Smooth muscle cell (in vitro differentiated cells): ENCODE results near the gene GBX2. TPM values are rescaled to one million over a fixed set of nuclear protein-coding genes. Genes with fewer than 3 reads are reported as not detected.

Experiments used
- DNase-seq: peaks from one replicate; lab custom pipeline; 2025; ENCODE audit not compliant: unreplicated experiment; lab: John Stamatoyannopoulos, UW
- H2AFZ ChIP-seq: fragments of 200-600 bp; sonication (generic); 2 replicates; pipeline ENCODE4 v1.6.0; 2016; ENCODE audit warnings: antibody characterized with exemption, low read depth, mild to moderate bottlenecking
- H3F3A ChIP-seq: fragments of 200-600 bp; sonication (generic); 2 replicates; pipeline ENCODE4 v1.6.0; 2017; ENCODE audit warnings: antibody characterized with exemption, low read depth
- H3K27ac ChIP-seq: fragments of 200-600 bp; sonication (generic); 2 replicates; pipeline ENCODE4 v1.5.1; 2016; ENCODE audit warnings: low read depth, mild to moderate bottlenecking
- H3K27me3 ChIP-seq: fragments of 200-600 bp; sonication (generic); 2 replicates; pipeline ENCODE4 v1.6.1; 2016; ENCODE audit warnings: low read depth, mild to moderate bottlenecking
- H3K36me3 ChIP-seq: fragments of 200-600 bp; sonication (generic); 2 replicates; pipeline ENCODE4 v1.5.1; 2016; ENCODE audit warnings: low read depth
- H3K4me1 ChIP-seq: fragments of 200-600 bp; sonication (generic); 2 replicates; pipeline ENCODE4 v1.5.1; 2016; ENCODE audit warnings: low read depth
- H3K4me2 ChIP-seq: fragments of 200-600 bp; sonication (generic); 2 replicates; pipeline ENCODE4 v1.6.0; 2016; ENCODE audit warnings: mild to moderate bottlenecking
- H3K4me3 ChIP-seq: fragments of 200-600 bp; sonication (generic); 2 replicates; pipeline ENCODE4 v1.5.1; 2016; ENCODE audit warnings: mild to moderate bottlenecking
- H3K79me2 ChIP-seq: fragments of 200-600 bp; sonication (generic); 2 replicates; pipeline ENCODE4 v1.6.0; 2016; ENCODE audit warnings: low read depth, mild to moderate bottlenecking
- H3K9ac ChIP-seq: fragments of 200-600 bp; sonication (generic); 2 replicates; pipeline ENCODE4 v1.6.0; 2016; ENCODE audit warnings: low read depth
- H3K9me3 ChIP-seq: fragments of 200-600 bp; sonication (generic); replicated peaks from 2 replicates; pipeline ENCODE4 v1.5.1; 2016; ENCODE audit warnings: low read depth
- H4K20me1 ChIP-seq: fragments of 200-600 bp; sonication (generic); 2 replicates; pipeline ENCODE4 v1.6.0; 2016; ENCODE audit warnings: low read depth
- WGBS: methylation state at CpG from one replicate; pipeline ENCODE4 v1.1.7; 2016; ENCODE audit warnings: low lambda C conversion rate; 5-methylcytosine and 5-hydroxymethylcytosine counted together
- polyA plus RNA-seq: library from polyadenylated mRNA; unstranded; fragments of >200 nt; fragmentation: Nextera tagmentation; extraction: Ambion mirVana; gene quantifications from 2 replicates; pipeline ENCODE4 v1.2.1, GENCODE V29; 2016
- total RNA-seq: library from RNA; depleted of rRNA; stranded (reverse); fragments of >200 nt; gene quantifications from 2 replicates; pipeline ENCODE4 v1.2.3, GENCODE V29; 2014
- TF ChIP-seq, protein P1 (sequence below): fragments of 200-600 bp; sonication (generic); IDR thresholded peaks from 2 replicates; pipeline ENCODE4 v1.5.1; 2017; ENCODE audit warnings: borderline replicate concordance, mild to moderate bottlenecking, antibody characterized with exemption; ENCODE audit not compliant: insufficient read depth, poor library complexity, severe bottlenecking

Gene GBX2
- total and polyA plus RNA-seq, 2 experiments from 2014 or later = not detected

DNA sequence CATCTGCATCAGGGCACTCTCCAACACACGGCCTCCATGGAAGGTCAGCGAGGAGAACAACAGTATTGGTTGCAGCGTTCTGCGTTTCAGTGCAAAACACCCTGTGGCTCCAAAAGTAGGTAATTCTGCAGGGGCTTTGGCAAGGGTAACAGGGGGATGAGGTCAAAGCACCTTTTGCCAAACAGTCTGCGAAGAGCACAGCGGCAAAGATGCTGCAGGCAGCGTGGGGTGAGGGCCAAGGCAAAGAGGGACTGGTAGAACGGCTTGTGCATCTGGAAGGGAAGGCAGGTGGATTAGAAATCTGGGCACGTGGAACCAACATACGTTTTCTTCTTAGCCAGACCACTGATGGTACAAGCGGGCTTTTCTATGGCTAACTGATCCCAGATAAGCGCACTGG lies 26.6 kb upstream of the GBX2 start:
- Histone ChIP-seq H3K27me3 (no peaks in the 10 kb centered on the region), H3K9me3 (no peaks in the 10 kb centered on the region), H3K79me2 (no peaks in the 10 kb centered on the region), H3K9ac (no peak overlapping the region), H3K4me3 (no peak overlapping the region), H2AFZ (no peak overlapping the region), H3F3A (no peaks in the 10 kb centered on the region), H3K36me3 (no peaks in the 10 kb centered on the region), H3K4me2 (no peak overlapping the region), H4K20me1 (no peaks in the 10 kb centered on the region), H3K27ac (no peak overlapping the region), H3K4me1 (no peaks in the 10 kb centered on the region)
- WGBS = 95% methylated on average over 12 of the region's 12 CpGs
- TF ChIP-seq, protein P1, sequence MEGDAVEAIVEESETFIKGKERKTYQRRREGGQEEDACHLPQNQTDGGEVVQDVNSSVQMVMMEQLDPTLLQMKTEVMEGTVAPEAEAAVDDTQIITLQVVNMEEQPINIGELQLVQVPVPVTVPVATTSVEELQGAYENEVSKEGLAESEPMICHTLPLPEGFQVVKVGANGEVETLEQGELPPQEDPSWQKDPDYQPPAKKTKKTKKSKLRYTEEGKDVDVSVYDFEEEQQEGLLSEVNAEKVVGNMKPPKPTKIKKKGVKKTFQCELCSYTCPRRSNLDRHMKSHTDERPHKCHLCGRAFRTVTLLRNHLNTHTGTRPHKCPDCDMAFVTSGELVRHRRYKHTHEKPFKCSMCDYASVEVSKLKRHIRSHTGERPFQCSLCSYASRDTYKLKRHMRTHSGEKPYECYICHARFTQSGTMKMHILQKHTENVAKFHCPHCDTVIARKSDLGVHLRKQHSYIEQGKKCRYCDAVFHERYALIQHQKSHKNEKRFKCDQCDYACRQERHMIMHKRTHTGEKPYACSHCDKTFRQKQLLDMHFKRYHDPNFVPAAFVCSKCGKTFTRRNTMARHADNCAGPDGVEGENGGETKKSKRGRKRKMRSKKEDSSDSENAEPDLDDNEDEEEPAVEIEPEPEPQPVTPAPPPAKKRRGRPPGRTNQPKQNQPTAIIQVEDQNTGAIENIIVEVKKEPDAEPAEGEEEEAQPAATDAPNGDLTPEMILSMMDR = no peak
- DNase-seq = no peak

DNA sequence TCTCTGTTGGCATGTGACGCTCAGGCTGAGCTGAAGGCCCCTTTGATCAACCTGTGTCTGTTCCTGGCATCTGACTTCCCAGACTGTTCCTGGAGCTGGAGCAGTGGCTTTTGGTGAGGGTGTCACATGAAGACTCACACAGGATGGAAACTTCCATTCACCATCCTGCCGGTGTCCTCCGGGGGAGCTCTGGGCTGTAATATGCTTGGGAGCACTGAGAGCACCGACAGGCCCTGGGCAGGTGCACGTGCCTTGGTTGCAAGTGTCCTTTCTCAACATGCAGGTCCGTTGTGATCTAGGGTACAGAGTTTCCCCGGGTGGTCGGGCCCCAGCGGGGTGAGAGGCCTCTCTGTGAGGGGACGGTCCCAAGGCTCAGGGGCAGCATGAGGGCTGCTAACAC lies 24.8 kb upstream of the GBX2 start:
- DNase-seq = no peak
- TF ChIP-seq, protein P1 = no peak
- H3K36me3 ChIP-seq = no peaks in the 10 kb centered on the region
- H3K9ac ChIP-seq = no peak overlapping the region
- no peaks in the 10 kb centered on the region for H4K20me1 ChIP-seq
- H3K27me3 ChIP-seq = no peaks in the 10 kb centered on the region
- no peak overlapping the region for H3K4me3 ChIP-seq
- no peak overlapping the region for H3K27ac ChIP-seq
- 80% methylated on average over 10 of the region's 10 CpGs for WGBS
- no peak overlapping the region for H2AFZ ChIP-seq
- H3K4me1 ChIP-seq = no peaks in the 10 kb centered on the region
- H3F3A ChIP-seq = no peaks in the 10 kb centered on the region
- H3K79me2 ChIP-seq = no peaks in the 10 kb centered on the region
- H3K4me2 ChIP-seq = no peak overlapping the region
- no peaks in the 10 kb centered on the region for H3K9me3 ChIP-seq

DNA sequence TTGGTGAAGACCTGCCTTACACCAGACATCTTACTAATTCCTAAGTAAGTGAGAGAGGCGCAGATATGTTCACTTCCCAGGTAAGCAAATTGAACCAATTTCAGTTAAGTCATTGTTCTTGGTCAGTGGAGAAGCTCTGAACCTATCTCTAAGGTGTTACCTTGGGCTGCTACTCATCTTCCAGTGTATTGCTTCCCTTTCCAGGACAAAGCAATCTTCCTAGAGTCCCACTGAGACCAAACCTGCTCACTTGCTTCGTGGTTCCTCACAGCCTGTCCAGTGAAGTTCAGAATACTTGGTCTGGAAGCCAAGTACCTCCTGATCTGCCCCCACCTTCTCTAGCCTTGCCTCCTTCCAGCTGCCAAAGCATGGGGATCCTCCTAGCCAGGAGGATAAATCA lies 22.5 kb upstream of the GBX2 start:
- Histone ChIP-seq H3K9me3 (no peaks in the 10 kb centered on the region), H3K4me3 (no peak overlapping the region), H3K4me1 (no peaks in the 10 kb centered on the region), H3K9ac (no peak overlapping the region), H3F3A (no peaks in the 10 kb centered on the region), H3K4me2 (no peak overlapping the region), H3K79me2 (no peaks in the 10 kb centered on the region), H3K27me3 (no peaks in the 10 kb centered on the region), H3K36me3 (no peaks in the 10 kb centered on the region), H2AFZ (no peak overlapping the region), H3K27ac (no peak overlapping the region), H4K20me1 (no peaks in the 10 kb centered on the region)
- no peak for DNase-seq
- WGBS = 97% methylated on average over 2 of the region's 2 CpGs
- TF ChIP-seq, protein P1 = no peak

DNA sequence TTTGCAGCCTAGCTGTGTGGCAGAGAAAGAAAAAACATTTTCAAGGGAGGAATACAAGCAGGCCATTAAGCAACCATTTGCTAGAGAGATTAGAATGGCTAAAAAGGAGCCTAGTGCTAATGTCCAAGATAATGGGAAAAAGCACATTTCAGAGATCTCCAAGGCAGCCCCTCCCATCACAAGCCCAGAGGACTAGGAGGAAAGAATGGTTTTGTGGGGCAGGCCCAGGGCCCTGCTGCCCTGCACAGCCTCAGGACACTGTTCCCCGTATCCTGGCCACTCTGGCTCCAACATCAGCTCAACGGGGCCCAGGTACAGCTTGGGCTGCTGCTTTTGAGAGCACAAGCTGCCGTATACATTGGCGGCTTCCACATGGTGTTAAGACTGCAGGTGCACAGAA lies 16.5 kb upstream of the GBX2 start:
- WGBS = 91% methylated on average over 4 of the region's 4 CpGs
- H3K27me3 ChIP-seq = peaks cover 10% of the 10 kb centered on the region
- no peaks in the 10 kb centered on the region for H3K79me2 ChIP-seq
- H4K20me1 ChIP-seq = no peaks in the 10 kb centered on the region
- H3K4me1 ChIP-seq = peaks cover 3% of the 10 kb centered on the region
- H3F3A ChIP-seq = no peaks in the 10 kb centered on the region
- no peak overlapping the region for H3K27ac ChIP-seq
- no peak overlapping the region for H3K9ac ChIP-seq
- no peak overlapping the region for H2AFZ ChIP-seq
- TF ChIP-seq, protein P1 = no peak
- H3K9me3 ChIP-seq = no peaks in the 10 kb centered on the region
- no peak overlapping the region for H3K4me3 ChIP-seq
- H3K4me2 ChIP-seq = no peak overlapping the region
- DNase-seq = no peak
- H3K36me3 ChIP-seq = no peaks in the 10 kb centered on the region
